ENCODE measurements around the gene CCDC102B.

DNA sequence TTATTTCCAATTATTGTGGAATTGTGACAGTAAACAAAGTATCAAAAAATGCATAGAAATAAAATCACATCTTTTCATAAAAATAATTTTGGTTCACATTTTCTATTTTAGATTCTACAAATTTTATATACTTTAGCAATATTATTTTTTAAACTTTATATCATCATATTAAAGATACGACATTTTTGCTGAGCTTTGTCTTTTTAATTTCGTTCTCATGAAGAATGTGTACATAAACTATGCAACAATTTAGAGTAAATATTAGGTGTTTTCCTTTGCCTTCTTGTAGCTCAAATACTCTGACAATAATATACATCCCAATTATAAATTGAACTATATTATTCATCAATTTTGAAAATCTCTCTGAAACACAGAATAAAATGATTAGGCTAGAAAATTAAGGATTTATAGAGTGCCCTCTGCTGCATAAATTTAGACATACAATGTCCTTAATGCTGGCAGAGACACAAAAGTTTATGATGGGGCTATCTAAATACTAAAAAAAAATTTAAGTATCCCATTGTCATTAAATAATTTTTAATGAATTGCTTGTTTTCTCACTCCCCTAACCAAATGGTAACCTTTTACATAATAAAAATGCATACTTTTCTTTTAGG, 45.7 kb downstream of the CCDC102B start:
- no peak for TF ChIP-seq EZH2 (IDR thresholded peaks at IDR 0.05; ENCODE audit: low read depth, unreplicated experiment)
- TF ChIP-seq, protein P1, sequence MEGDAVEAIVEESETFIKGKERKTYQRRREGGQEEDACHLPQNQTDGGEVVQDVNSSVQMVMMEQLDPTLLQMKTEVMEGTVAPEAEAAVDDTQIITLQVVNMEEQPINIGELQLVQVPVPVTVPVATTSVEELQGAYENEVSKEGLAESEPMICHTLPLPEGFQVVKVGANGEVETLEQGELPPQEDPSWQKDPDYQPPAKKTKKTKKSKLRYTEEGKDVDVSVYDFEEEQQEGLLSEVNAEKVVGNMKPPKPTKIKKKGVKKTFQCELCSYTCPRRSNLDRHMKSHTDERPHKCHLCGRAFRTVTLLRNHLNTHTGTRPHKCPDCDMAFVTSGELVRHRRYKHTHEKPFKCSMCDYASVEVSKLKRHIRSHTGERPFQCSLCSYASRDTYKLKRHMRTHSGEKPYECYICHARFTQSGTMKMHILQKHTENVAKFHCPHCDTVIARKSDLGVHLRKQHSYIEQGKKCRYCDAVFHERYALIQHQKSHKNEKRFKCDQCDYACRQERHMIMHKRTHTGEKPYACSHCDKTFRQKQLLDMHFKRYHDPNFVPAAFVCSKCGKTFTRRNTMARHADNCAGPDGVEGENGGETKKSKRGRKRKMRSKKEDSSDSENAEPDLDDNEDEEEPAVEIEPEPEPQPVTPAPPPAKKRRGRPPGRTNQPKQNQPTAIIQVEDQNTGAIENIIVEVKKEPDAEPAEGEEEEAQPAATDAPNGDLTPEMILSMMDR (conservative IDR thresholded peaks at IDR 0.05; ENCODE audit: low read depth in 2 of 2) = no peak; a peak in 1 of 4 replicates
- TF ChIP-seq POLR2AphosphoS5 (IDR thresholded peaks at IDR 0.05; ENCODE audit: low read depth) = no peak
- TF ChIP-seq NANOG (IDR thresholded peaks at IDR 0.05; ENCODE audit: borderline replicate concordance) = no peak
- TF ChIP-seq, protein P2, sequence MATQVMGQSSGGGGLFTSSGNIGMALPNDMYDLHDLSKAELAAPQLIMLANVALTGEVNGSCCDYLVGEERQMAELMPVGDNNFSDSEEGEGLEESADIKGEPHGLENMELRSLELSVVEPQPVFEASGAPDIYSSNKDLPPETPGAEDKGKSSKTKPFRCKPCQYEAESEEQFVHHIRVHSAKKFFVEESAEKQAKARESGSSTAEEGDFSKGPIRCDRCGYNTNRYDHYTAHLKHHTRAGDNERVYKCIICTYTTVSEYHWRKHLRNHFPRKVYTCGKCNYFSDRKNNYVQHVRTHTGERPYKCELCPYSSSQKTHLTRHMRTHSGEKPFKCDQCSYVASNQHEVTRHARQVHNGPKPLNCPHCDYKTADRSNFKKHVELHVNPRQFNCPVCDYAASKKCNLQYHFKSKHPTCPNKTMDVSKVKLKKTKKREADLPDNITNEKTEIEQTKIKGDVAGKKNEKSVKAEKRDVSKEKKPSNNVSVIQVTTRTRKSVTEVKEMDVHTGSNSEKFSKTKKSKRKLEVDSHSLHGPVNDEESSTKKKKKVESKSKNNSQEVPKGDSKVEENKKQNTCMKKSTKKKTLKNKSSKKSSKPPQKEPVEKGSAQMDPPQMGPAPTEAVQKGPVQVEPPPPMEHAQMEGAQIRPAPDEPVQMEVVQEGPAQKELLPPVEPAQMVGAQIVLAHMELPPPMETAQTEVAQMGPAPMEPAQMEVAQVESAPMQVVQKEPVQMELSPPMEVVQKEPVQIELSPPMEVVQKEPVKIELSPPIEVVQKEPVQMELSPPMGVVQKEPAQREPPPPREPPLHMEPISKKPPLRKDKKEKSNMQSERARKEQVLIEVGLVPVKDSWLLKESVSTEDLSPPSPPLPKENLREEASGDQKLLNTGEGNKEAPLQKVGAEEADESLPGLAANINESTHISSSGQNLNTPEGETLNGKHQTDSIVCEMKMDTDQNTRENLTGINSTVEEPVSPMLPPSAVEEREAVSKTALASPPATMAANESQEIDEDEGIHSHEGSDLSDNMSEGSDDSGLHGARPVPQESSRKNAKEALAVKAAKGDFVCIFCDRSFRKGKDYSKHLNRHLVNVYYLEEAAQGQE (IDR thresholded peaks at IDR 0.05; ENCODE audit: unreplicated experiment) = no peak
- no peak for TF ChIP-seq EZH2phosphoT487 (IDR thresholded peaks at IDR 0.05; ENCODE audit: unreplicated experiment)
- no peak for TF ChIP-seq JUNB (IDR thresholded peaks at IDR 0.05; ENCODE audit: unreplicated experiment)
- no peak for TF ChIP-seq CREB1 (CRISPR knock-in tag; IDR thresholded peaks at IDR 0.05; ENCODE audit: low read depth)
- TF ChIP-seq, protein P3, sequence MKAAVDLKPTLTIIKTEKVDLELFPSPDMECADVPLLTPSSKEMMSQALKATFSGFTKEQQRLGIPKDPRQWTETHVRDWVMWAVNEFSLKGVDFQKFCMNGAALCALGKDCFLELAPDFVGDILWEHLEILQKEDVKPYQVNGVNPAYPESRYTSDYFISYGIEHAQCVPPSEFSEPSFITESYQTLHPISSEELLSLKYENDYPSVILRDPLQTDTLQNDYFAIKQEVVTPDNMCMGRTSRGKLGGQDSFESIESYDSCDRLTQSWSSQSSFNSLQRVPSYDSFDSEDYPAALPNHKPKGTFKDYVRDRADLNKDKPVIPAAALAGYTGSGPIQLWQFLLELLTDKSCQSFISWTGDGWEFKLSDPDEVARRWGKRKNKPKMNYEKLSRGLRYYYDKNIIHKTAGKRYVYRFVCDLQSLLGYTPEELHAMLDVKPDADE (IDR thresholded peaks at IDR 0.05) = no peak
- TF ChIP-seq ZNF331 (CRISPR knock-in tag; IDR thresholded peaks at IDR 0.05; ENCODE audit: low read depth) = no peak
- TF ChIP-seq STAT1 (IDR thresholded peaks at IDR 0.05; ENCODE audit: unreplicated experiment) = no peak
- TF ChIP-seq ZNF114 (CRISPR knock-in tag; IDR thresholded peaks at IDR 0.05) = no peak
- TF ChIP-seq, protein P4, sequence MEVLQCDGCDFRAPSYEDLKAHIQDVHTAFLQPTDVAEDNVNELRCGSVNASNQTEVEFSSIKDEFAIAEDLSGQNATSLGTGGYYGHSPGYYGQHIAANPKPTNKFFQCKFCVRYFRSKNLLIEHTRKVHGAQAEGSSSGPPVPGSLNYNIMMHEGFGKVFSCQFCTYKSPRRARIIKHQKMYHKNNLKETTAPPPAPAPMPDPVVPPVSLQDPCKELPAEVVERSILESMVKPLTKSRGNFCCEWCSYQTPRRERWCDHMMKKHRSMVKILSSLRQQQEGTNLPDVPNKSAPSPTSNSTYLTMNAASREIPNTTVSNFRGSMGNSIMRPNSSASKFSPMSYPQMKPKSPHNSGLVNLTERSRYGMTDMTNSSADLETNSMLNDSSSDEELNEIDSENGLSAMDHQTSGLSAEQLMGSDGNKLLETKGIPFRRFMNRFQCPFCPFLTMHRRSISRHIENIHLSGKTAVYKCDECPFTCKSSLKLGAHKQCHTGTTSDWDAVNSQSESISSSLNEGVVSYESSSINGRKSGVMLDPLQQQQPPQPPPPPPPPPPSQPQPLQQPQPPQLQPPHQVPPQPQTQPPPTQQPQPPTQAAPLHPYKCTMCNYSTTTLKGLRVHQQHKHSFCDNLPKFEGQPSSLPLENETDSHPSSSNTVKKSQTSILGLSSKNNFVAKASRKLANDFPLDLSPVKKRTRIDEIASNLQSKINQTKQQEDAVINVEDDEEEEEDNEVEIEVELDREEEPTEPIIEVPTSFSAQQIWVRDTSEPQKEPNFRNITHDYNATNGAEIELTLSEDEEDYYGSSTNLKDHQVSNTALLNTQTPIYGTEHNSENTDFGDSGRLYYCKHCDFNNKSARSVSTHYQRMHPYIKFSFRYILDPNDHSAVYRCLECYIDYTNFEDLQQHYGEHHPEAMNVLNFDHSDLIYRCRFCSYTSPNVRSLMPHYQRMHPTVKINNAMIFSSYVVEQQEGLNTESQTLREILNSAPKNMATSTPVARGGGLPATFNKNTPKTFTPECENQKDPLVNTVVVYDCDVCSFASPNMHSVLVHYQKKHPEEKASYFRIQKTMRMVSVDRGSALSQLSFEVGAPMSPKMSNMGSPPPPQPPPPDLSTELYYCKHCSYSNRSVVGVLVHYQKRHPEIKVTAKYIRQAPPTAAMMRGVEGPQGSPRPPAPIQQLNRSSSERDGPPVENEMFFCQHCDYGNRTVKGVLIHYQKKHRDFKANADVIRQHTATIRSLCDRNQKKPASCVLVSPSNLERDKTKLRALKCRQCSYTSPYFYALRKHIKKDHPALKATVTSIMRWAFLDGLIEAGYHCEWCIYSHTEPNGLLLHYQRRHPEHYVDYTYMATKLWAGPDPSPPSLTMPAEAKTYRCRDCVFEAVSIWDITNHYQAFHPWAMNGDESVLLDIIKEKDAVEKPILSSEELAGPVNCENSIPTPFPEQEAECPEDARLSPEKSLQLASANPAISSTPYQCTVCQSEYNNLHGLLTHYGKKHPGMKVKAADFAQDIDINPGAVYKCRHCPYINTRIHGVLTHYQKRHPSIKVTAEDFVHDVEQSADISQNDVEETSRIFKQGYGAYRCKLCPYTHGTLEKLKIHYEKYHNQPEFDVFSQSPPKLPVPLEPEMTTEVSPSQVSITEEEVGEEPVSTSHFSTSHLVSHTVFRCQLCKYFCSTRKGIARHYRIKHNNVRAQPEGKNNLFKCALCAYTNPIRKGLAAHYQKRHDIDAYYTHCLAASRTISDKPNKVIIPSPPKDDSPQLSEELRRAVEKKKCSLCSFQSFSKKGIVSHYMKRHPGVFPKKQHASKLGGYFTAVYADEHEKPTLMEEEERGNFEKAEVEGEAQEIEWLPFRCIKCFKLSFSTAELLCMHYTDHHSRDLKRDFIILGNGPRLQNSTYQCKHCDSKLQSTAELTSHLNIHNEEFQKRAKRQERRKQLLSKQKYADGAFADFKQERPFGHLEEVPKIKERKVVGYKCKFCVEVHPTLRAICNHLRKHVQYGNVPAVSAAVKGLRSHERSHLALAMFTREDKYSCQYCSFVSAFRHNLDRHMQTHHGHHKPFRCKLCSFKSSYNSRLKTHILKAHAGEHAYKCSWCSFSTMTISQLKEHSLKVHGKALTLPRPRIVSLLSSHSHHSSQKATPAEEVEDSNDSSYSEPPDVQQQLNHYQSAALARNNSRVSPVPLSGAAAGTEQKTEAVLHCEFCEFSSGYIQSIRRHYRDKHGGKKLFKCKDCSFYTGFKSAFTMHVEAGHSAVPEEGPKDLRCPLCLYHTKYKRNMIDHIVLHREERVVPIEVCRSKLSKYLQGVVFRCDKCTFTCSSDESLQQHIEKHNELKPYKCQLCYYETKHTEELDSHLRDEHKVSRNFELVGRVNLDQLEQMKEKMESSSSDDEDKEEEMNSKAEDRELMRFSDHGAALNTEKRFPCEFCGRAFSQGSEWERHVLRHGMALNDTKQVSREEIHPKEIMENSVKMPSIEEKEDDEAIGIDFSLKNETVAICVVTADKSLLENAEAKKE (CRISPR knock-in tag; IDR thresholded peaks at IDR 0.05) = no peak
